Thymus (tissue), 11 donors: ENCODE results near the gene MLPH. TPM values are rescaled to one million over a fixed set of nuclear protein-coding genes. Genes with fewer than 3 reads are reported as not detected.

Source experiments
- DNase-seq, 9 donors: peaks; one replicate each; pipeline ENCODE4 v3.0.0-alpha.2; 2013; ENCODE audit warnings: low spot score in 9 of 9, low read depth in 6 of 9, missing footprints in 1 of 9
- H3K27ac ChIP-seq, 2 donors: one replicate each; pipeline ENCODE4 v1.5.1; 2013; ENCODE audit warnings: control low read depth in 1 of 2, low read depth in 1 of 2, low read length in 1 of 2, mild to moderate bottlenecking in 1 of 2, moderate library complexity in 1 of 2
- H3K27me3 ChIP-seq, 2 donors: one replicate each; pipeline ENCODE4 v1.5.1; 2013; ENCODE audit warnings: low read length in 1 of 2; ENCODE audit not compliant: control insufficient read depth in 2 of 2, insufficient read depth in 1 of 2
- H3K36me3 ChIP-seq, 2 donors: one replicate each; pipeline ENCODE4 v1.5.1; 2013; ENCODE audit warnings: low read length in 1 of 2, mild to moderate bottlenecking in 1 of 2, moderate library complexity in 1 of 2; ENCODE audit not compliant: control insufficient read depth in 2 of 2, insufficient read depth in 2 of 2
- H3K4me1 ChIP-seq, 2 donors: one replicate each; pipeline ENCODE4 v1.5.1; 2013; ENCODE audit warnings: low read length in 2 of 2; ENCODE audit not compliant: control insufficient read depth in 2 of 2, insufficient read depth in 2 of 2
- H3K4me3 ChIP-seq, 2 donors: one replicate each; pipeline ENCODE4 v1.5.1; 2013; ENCODE audit warnings: low read length in 2 of 2, control low read depth in 1 of 2, mild to moderate bottlenecking in 1 of 2
- H3K9me3 ChIP-seq, 2 donors: one replicate each; pipeline ENCODE4 v1.5.1; 2013; ENCODE audit warnings: low read length in 1 of 2, mild to moderate bottlenecking in 1 of 2; ENCODE audit not compliant: control insufficient read depth in 2 of 2, insufficient read depth in 1 of 2
- WGBS: extraction: QIAGEN DNeasy Blood & Tissue Kit; methylation state at CpG from one replicate; pipeline ENCODE4 v1.1.7; 2013; 5-methylcytosine and 5-hydroxymethylcytosine counted together
- polyA plus RNA-seq: library from polyadenylated mRNA; stranded (reverse); fragments of 200-250 nt; gene quantifications from one replicate; pipeline ENCODE4 v1.2.3, GENCODE V29; 2013
- total RNA-seq: library from RNA; stranded (reverse); fragments of 120-200 nt; gene quantifications from one replicate; pipeline ENCODE4 v1.2.4, GENCODE V29; 2013
- donor health status: healthy.

Gene MLPH
- total and polyA plus RNA-seq, 2 donors = 0.24 to 2.4 TPM

DNA sequence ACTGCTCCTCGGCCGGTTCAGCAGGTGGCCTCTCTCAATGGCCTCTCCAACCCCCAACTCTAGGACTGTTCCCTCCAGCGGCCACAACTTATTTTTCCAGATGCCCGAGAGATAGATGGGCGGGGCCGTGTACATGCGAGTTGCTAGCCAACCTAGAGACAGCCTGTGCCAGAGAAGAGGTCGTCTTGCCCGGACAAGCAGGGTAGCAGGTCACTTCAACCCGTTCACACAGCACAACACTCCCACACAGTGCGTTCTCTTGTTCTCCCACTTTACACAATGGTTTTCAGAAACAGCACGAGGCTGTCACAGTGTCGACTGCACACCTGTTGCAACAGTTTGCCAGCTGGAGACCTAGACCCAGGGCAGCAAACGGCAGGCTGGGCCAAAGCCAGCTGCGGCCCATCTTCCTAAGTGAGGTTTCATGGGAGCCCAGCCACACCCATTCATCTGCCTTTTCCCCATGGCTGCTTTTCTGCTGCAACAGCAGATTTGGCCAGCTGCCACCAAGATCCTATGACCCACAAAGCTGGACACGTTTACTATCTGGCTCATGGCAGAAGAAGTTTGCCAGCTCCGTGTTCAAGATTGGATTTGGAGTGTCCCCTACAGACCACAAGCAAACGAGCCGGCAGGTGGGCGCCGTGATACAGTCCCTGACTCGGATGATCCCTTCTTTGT, 72.0 kb downstream of the MLPH start:
- Histone ChIP-seq H3K4me1 (no peaks in the 10 kb centered on the region), H3K27me3 (peaks cover 0 to 8% of the 10 kb centered on the region in 2 donors), H3K4me3 (no peak overlapping the region), H3K36me3 (no peaks in the 10 kb centered on the region), H3K9me3 (no peaks in the 10 kb centered on the region), H3K27ac (no peak overlapping the region)
- WGBS = 83% methylated on average over 22 of the region's 22 CpGs
- no peak for DNase-seq

DNA sequence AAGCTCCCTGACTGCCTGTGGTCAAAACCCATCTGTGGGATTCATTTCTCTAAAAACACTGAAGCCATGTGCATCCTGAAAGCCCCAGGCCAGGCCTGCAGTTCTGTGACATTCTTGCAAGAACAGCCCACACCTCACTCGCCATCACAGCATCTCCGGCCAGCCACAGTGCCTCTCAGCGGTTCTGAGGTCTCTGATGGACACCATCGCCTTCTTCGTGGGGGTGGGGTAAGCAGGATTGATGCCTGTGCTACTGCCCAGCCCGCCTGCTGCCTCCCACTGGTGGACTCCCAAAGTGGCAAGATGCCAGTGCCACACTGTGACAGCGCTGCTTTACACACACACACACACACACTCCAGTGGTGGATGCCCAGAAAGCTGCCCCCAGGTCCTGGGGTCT, 74.2 kb downstream of the MLPH start:
- Histone ChIP-seq H3K4me1 (no peaks in the 10 kb centered on the region), H3K36me3 (no peaks in the 10 kb centered on the region), H3K27ac (no peak overlapping the region), H3K27me3 (peaks cover 0 to 12% of the 10 kb centered on the region in 2 donors), H3K9me3 (no peaks in the 10 kb centered on the region), H3K4me3 (no peak overlapping the region)
- WGBS = 93% methylated on average over 7 of the region's 7 CpGs
- no peak for DNase-seq

DNA sequence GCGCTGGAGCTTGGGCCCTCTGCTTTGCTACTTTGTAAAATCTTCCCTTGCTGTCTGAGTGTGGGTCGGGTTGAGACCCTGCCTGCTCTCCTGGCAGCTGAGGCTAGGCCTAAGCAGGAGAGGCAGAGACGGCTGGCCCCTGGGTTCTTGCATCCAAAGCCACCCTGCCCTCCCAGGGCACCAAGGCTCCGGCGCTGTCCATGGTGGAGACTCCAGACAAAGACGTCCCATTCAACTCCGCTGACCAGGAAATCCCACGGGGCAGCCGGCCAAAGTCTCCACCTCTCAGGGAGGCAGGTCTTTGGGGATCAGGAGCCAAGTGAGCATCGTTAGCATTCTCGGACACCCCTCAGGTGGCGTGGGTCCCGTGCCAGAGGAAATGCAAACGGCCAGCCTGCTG, 76.8 kb downstream of the MLPH start:
- H3K9me3 ChIP-seq = no peaks in the 10 kb centered on the region
- DNase-seq = no peak
- H3K4me3 ChIP-seq = no peak overlapping the region
- no peaks in the 10 kb centered on the region for H3K36me3 ChIP-seq
- 40% methylated on average over 14 of the region's 14 CpGs for WGBS
- H3K4me1 ChIP-seq = no peaks in the 10 kb centered on the region
- H3K27ac ChIP-seq = no peak overlapping the region
- peaks cover 0 to 12% of the 10 kb centered on the region in 2 donors for H3K27me3 ChIP-seq

GRCh38 chr2:237564526-237565131, 77.6 kb downstream of the MLPH start:
- Histone ChIP-seq H3K27ac (no peak overlapping the region), H3K4me1 (no peaks in the 10 kb centered on the region), H3K9me3 (no peaks in the 10 kb centered on the region), H3K27me3 (peaks cover 0 to 12% of the 10 kb centered on the region in 2 donors), H3K36me3 (no peaks in the 10 kb centered on the region), H3K4me3 (no peak overlapping the region)
- WGBS = 91% methylated on average over 14 of the region's 14 CpGs
- DNase-seq = no peak

DNA sequence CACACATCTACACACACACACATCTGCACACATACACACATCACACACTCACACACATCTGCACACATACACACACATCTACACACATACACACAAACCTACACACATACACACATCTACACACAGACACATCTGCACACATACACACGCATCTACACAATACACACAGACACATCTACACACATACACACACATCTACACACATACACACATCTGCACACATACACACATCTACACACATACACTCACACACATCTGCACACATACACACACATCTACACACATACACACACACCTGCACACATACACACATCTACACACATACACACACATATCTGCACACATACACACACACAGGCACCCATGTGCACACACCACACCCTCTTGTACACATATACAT, 78.9 kb downstream of the MLPH start:
- Histone ChIP-seq H3K4me3 (no peak overlapping the region), H3K27me3 (peaks cover 0 to 15% of the 10 kb centered on the region in 2 donors), H3K36me3 (no peaks in the 10 kb centered on the region), H3K4me1 (no peaks in the 10 kb centered on the region), H3K27ac (no peak overlapping the region), H3K9me3 (no peaks in the 10 kb centered on the region)
- no peak for DNase-seq
- WGBS = 99% methylated on average over 1 of the region's 1 CpG

DNA sequence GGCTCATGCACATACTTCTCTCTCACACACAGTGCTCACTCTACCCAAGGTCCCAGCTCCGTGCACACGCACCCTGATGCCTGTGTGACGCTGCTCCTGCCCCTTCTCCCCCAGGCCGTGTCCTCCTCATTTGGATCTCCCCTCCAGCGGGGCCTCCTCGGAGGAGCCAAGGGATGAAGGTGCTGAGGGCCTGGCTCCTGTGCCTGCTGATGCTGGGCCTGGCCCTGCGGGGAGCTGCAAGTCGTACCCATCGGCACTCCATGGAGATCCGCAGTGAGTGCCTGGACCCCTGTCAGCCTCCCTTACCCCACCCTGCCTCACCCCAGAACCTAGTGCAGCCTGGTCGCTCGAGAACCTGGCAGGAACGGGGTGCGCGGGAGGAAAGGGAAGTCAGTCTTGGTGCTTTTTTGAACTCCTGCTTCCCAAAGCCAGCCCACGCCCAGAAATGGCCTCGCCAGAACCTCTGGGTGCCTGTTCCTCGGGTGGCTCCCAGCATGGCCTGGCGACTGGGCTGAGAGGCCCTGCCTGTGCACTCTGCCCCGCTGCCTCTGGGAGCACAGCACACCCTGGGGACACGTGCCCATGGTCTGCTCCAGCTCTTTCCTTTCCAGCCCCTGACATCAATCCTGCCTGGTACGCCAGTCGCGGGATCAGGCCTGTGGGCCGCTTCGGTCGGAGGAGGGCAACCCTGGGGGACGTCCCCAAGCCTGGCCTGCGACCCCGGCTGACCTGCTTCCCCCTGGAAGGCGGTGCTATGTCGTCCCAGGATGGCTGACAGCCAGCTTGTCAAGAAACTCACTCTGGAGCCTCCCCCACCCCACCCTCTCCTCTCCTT, 79.6 kb downstream of the MLPH start, which contains the start of gene PRLH:
Gene PRLH, plus strand, starts transcription at position 174 of the 835 bp plus-strand sequence. Its CDS starts 0 bp downstream, at position 174.
- Histone ChIP-seq H3K4me3 (no peak within 1 kb of the TSS), H3K27ac (no peak within 1 kb of the TSS), H3K4me1 (no peaks in the 10 kb centered on the region), H3K27me3 (peaks cover 0 to 17% of the 10 kb centered on the region in 2 donors), H3K9me3 (no peaks in the 10 kb centered on the region), H3K36me3 (no peaks in the 10 kb centered on the region)
- DNase-seq = no peak
- WGBS = 86% methylated on average over 32 of the region's 32 CpGs

- Histone ChIP-seq H3K4me3 (no peak overlapping the region), H3K27me3 (peaks cover 0 to 16% of the 10 kb centered on the region in 2 donors), H3K9me3 (no peaks in the 10 kb centered on the region), H3K27ac (no peak overlapping the region), H3K4me1 (peaks cover 0 to 4% of the 10 kb centered on the region in 2 donors), H3K36me3 (no peaks in the 10 kb centered on the region)
- WGBS = 93% methylated on average over 16 of the region's 16 CpGs
- no peak for DNase-seq
Observed at GRCh38 chr2:237567276-237568029, 80.4 kb downstream of the MLPH start.

- H3K36me3 ChIP-seq = no peaks in the 10 kb centered on the region
- peaks cover 0 to 4% of the 10 kb centered on the region in 2 donors for H3K4me1 ChIP-seq
- WGBS = 86% methylated on average over 9 of the region's 9 CpGs
- DNase-seq = no peak
- no peaks in the 10 kb centered on the region for H3K9me3 ChIP-seq
- no peak overlapping the region for H3K4me3 ChIP-seq
- peaks cover 0 to 16% of the 10 kb centered on the region in 2 donors for H3K27me3 ChIP-seq
- H3K27ac ChIP-seq = no peak overlapping the region
Observed at GRCh38 chr2:237568121-237568660, 81.1 kb downstream of the MLPH start.
